Measurements from ENCODE around the gene RHO.

The RHO gene

GRCh38 chr3:129562803-129563202 lies 34.4 kb downstream of the RHO start:
- no peak for DNase-seq (ENCODE audit: extremely low read depth, low read depth)
- TF ChIP-seq CTCF (IDR thresholded peaks at IDR 0.05; ENCODE audit: low read depth, low read length), result no peak

DNA sequence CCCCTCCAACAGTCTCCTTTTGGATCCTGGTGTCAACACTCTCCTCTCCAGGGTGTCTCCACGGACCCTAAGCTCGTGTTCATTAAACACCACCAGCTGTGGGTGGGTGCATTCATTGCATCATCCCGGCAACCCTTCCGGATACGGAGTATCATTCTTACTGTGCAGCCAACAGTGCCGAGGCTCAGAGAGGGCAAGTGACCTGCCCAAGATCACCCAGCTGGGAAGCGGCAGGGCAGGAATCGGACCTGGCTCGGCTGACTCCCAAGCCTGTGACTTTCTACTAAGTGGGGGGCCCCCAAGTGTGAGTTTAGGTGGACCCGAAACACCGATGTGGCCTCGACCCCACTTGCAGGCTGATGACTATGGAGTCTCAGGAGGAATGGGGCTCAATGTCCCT lies 34.9 kb downstream of the RHO start:
- no peak for DNase-seq (ENCODE audit: extremely low read depth, low read depth)
- no peak for TF ChIP-seq CTCF (IDR thresholded peaks at IDR 0.05; ENCODE audit: low read depth, low read length)

DNA sequence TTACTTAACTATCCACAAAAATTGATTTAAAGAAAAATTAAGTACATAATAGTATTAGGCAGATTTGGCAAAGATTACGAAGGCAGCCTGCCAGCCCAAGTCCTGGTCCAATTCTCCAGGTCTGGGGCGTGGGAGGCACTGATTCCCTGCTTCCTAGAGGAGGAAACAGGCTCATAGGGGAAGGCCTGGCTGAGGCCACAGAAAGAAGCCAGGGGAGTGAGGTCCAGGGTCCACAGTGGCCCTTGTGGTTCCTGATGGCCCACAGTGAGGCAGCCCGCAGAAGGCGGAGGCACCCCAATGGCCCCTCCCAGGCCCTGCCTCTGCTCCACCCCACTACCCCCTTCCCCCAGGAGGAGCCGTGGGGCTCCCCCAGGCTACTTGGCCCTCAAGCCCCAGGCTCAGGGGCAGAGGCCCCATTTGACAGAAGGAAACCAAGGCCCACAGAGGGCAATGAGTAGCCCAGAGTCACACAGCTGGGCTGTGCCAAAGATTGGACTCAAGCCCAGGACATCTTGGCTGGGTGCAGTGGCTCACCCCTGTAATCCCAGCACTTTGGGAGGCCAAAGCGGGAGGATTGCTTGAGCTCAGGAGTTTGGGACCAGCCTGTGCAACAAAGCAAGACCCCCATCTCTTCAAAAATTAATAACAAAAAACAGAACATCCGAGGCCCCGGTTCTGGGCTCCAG lies 35.6 kb downstream of the RHO start:
- no peak for DNase-seq (ENCODE audit: extremely low read depth, low read depth)
- TF ChIP-seq CTCF (IDR thresholded peaks at IDR 0.05; ENCODE audit: low read depth, low read length), result no peak

DNA sequence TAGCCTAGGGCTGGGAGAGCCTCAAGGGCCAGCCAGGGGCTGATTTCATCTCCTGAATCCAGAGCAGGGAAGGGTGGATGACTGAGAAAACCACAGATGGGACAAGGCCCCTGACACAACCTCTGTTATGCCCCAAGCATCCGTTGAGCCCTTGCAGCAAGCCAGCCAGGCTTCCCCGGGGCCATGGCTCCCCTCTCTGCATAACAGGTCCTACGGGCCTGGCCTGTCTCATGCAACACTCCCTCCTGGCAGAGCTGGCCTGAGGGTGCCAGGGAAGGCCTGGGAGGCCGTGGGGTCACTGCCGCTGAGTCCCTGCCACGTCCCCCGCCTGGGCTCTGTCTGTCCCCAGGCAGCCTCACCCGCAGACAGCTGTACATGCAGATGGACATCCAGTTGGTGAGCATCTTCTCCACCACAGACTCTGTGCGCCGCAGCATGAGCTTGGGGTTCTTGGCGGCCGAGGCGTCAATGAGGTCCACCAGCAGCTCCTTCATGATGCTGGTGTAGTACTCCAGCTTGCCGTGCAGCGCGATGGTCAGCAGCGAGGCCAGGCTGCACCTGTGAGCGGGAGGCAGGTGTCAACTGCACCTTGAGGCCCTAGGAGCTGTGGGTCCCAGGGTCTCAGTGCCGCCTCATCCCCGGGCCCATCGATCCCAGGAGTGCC lies 36.7 kb downstream of the RHO start:
- no peak for DNase-seq (ENCODE audit: extremely low read depth, low read depth)
- no peak for TF ChIP-seq CTCF (IDR thresholded peaks at IDR 0.05; ENCODE audit: low read depth, low read length)

- DNase-seq (ENCODE audit: extremely low read depth, low read depth), result no peak
- no peak for TF ChIP-seq CTCF (IDR thresholded peaks at IDR 0.05; ENCODE audit: low read depth, low read length)
These were observed 37.5 kb downstream of the RHO start for GRCh38 chr3:129565902-129566301.

- no peak for DNase-seq (ENCODE audit: extremely low read depth, low read depth)
- TF ChIP-seq CTCF (IDR thresholded peaks at IDR 0.05; ENCODE audit: low read depth, low read length), result no peak
These were observed 38.8 kb downstream of the RHO start for GRCh38 chr3:129567176-129567705.

DNA sequence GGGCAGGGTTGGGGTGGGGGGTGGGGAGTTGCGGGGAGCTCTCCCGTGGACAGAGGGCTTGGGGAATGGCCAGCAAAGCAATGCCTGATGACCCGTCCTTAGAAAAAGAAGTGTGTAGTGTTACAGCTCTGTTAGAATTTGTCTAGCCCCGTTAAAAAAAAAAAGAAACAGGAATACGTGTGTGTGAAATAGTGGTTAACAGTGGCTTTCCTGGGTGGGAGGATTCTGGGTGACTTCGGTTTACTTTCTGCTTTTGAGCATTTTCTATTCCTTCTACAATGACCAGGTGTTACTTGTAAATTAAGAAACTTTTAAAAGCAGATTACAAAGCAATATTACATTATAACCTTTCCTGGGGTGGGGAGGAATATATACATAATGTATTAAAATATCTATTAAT lies 39.5 kb downstream of the RHO start:
- TF ChIP-seq CTCF (IDR thresholded peaks at IDR 0.05; ENCODE audit: low read depth, low read length), result no peak
- DNase-seq (ENCODE audit: extremely low read depth, low read depth), result no peak

All from AG09319 (cell line).